GM18498 (cell line): Measurements from ENCODE around the gene CSNK1D.
A peak's percentile ranks its signal among the peaks of the same experiment; 100 is the strongest.

Source experiments
- ATAC-seq: cut with Tn5 transposase; IDR thresholded peaks from one replicate; pipeline ENCODE4 v1.9.1; 2021; ENCODE audit warnings: mild to moderate bottlenecking, moderate library complexity; ENCODE audit not compliant: unreplicated experiment

Gene CSNK1D

GRCh38 chr17:82311971-82312370, 38.5 kb upstream of the CSNK1D start:
- no peak for ATAC-seq

- ATAC-seq: no peak
Measured at GRCh38 chr17:82310877-82311276, 37.4 kb upstream of the CSNK1D start.

GRCh38 chr17:82309656-82310570, 36.4 kb upstream of the CSNK1D start:
- ATAC-seq: no peak

- no peak for ATAC-seq
Measured at GRCh38 chr17:82305727-82306300, 32.3 kb upstream of the CSNK1D start.

- ATAC-seq: no peak
Measured at GRCh38 chr17:82304826-82305726, 31.6 kb upstream of the CSNK1D start.

- ATAC-seq: no peak
Measured at GRCh38 chr17:82303944-82304808, 30.7 kb upstream of the CSNK1D start.

GRCh38 chr17:82302991-82303943, 29.8 kb upstream of the CSNK1D start:
- ATAC-seq: no peak

GRCh38 chr17:82302568-82302963, 29.1 kb upstream of the CSNK1D start:
- no peak for ATAC-seq

GRCh38 chr17:82301916-82302567, 28.5 kb upstream of the CSNK1D start:
- ATAC-seq: no peak

- no peak for ATAC-seq
Measured at GRCh38 chr17:82301300-82301915, 27.9 kb upstream of the CSNK1D start.

GRCh38 chr17:82300707-82301270, 27.3 kb upstream of the CSNK1D start:
- no peak for ATAC-seq

GRCh38 chr17:82300228-82300627, 26.7 kb upstream of the CSNK1D start:
- ATAC-seq: no peak

GRCh38 chr17:82299452-82299851, 26.0 kb upstream of the CSNK1D start:
- no peak for ATAC-seq

- ATAC-seq: no peak
Measured at GRCh38 chr17:82298538-82299421, 25.3 kb upstream of the CSNK1D start.

- ATAC-seq: peak; percentile 55
Measured at GRCh38 chr17:82297714-82298537, 24.4 kb upstream of the CSNK1D start.

- ATAC-seq: no peak
Measured at GRCh38 chr17:82297280-82297713, 23.8 kb upstream of the CSNK1D start.
